Measurements from ENCODE around the gene ERFE.

DNA sequence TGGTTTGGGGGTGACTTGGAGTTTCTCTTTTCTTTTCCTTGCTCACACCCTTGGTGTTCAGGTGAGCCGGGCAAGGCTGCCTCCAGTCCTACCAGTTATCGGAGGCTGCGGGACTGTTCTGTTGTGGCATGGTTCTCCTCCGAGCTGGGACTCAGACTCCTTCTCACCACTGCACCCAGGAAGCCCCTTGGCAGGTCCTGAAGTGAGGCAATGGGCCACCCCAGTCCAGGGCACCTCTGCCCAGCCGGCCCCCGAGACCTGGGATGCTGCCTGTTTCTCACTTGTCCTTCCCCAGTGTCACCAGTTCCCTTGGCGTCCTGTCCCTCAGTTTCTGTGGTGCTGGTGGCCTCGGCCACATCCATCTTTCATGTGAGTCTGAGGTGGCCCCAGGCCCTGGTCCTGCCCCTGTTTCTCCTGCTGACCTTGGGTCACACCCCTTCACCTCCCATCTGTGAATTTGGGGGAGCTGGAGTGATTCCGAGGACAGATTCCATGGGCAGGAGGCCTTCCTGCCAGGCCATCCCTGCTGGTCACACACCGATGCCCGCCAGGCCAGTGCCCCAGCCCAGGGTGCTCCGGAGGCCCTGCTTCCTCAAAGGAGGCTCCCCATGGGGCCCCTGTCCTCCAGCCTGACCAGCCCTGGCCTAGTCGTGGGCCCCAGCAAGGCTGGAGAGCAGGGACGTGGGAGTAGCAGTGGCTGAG lies 26.9 kb upstream of the ERFE start:
- TF ChIP-seq CEBPB (IDR thresholded peaks at IDR 0.05) (no peak), TAF1 (IDR thresholded peaks at IDR 0.05; ENCODE audit: low read depth) (no peak), NFIC (IDR thresholded peaks at IDR 0.05) (no peak), TEAD4 (IDR thresholded peaks at IDR 0.05) (no peak), EP300 (IDR thresholded peaks at IDR 0.05; ENCODE audit: borderline replicate concordance) (no peak), TCF12 (IDR thresholded peaks at IDR 0.05; ENCODE audit: low read depth) (no peak), YY1 (IDR thresholded peaks at IDR 0.05; ENCODE audit: low read depth) (no peak), FOXM1 (IDR thresholded peaks at IDR 0.05; ENCODE audit: borderline replicate concordance, low read depth) (no peak)
- TF ChIP-seq, protein P1, sequence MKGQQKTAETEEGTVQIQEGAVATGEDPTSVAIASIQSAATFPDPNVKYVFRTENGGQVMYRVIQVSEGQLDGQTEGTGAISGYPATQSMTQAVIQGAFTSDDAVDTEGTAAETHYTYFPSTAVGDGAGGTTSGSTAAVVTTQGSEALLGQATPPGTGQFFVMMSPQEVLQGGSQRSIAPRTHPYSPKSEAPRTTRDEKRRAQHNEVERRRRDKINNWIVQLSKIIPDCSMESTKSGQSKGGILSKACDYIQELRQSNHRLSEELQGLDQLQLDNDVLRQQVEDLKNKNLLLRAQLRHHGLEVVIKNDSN (IDR thresholded peaks at IDR 0.05) = no peak
- TF ChIP-seq, protein P2, sequence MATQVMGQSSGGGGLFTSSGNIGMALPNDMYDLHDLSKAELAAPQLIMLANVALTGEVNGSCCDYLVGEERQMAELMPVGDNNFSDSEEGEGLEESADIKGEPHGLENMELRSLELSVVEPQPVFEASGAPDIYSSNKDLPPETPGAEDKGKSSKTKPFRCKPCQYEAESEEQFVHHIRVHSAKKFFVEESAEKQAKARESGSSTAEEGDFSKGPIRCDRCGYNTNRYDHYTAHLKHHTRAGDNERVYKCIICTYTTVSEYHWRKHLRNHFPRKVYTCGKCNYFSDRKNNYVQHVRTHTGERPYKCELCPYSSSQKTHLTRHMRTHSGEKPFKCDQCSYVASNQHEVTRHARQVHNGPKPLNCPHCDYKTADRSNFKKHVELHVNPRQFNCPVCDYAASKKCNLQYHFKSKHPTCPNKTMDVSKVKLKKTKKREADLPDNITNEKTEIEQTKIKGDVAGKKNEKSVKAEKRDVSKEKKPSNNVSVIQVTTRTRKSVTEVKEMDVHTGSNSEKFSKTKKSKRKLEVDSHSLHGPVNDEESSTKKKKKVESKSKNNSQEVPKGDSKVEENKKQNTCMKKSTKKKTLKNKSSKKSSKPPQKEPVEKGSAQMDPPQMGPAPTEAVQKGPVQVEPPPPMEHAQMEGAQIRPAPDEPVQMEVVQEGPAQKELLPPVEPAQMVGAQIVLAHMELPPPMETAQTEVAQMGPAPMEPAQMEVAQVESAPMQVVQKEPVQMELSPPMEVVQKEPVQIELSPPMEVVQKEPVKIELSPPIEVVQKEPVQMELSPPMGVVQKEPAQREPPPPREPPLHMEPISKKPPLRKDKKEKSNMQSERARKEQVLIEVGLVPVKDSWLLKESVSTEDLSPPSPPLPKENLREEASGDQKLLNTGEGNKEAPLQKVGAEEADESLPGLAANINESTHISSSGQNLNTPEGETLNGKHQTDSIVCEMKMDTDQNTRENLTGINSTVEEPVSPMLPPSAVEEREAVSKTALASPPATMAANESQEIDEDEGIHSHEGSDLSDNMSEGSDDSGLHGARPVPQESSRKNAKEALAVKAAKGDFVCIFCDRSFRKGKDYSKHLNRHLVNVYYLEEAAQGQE (IDR thresholded peaks at IDR 0.05; ENCODE audit: low read depth) = no peak
